H9 (cell line): ENCODE measurements around the gene ANO6. TPM values are rescaled to one million over a fixed set of nuclear protein-coding genes. Genes with fewer than 3 reads are reported as not detected.

Experiments used
- DNase-seq: peaks from one replicate; pipeline ENCODE4 v3.0.0-alpha.2; 2017
- H2AFZ ChIP-seq: one replicate; pipeline ENCODE4 v1.6.1; 2013; ENCODE audit warnings: mild to moderate bottlenecking, low read length, control low read depth, moderate library complexity
- H2AK5ac ChIP-seq: 2 replicates; pipeline ENCODE4 v1.6.1; 2013; ENCODE audit warnings: low read length, control low read depth, mixed read lengths; ENCODE audit not compliant: insufficient read length
- H2BK120ac ChIP-seq: one replicate; pipeline ENCODE4 v1.6.1; 2013; ENCODE audit warnings: low read depth, mild to moderate bottlenecking, low read length, control low read depth, inconsistent platforms; ENCODE audit not compliant: poor library complexity, severe bottlenecking
- H2BK12ac ChIP-seq: 2 replicates; pipeline ENCODE4 v1.6.1; 2013; ENCODE audit warnings: low read length, control low read depth, mixed read lengths, low read depth; ENCODE audit not compliant: insufficient read length
- H2BK15ac ChIP-seq: 2 replicates; pipeline ENCODE4 v1.6.1; 2013; ENCODE audit warnings: low read depth, low read length, control low read depth
- H2BK20ac ChIP-seq: one replicate; pipeline ENCODE4 v1.6.1; 2013; ENCODE audit warnings: low read depth, mild to moderate bottlenecking, low read length, control low read depth, inconsistent platforms; ENCODE audit not compliant: poor library complexity, severe bottlenecking
- H2BK5ac ChIP-seq: 2 replicates; pipeline ENCODE4 v1.6.1; 2013; ENCODE audit warnings: low read length, control low read depth, mixed read lengths; ENCODE audit not compliant: insufficient read length
- H3K14ac ChIP-seq: 2 replicates; pipeline ENCODE4 v1.6.1; 2013; ENCODE audit warnings: low read length, control low read depth; ENCODE audit not compliant: insufficient read depth
- H3K18ac ChIP-seq: 2 replicates; pipeline ENCODE4 v1.6.1; 2013; ENCODE audit warnings: low read depth, mild to moderate bottlenecking, mixed read lengths, low read length, control low read depth; ENCODE audit not compliant: insufficient read length
- H3K23ac ChIP-seq: 2 replicates; pipeline ENCODE4 v1.6.1; 2013; ENCODE audit warnings: low read length, control low read depth, mixed read lengths, low read depth; ENCODE audit not compliant: insufficient read length
- H3K23me2 ChIP-seq: 2 replicates; pipeline ENCODE4 v1.6.1; 2013; ENCODE audit warnings: low read depth, mild to moderate bottlenecking, mixed read lengths, low read length, control low read depth; ENCODE audit not compliant: insufficient read length, poor library complexity, severe bottlenecking
- H3K27ac ChIP-seq: 2 replicates; pipeline ENCODE4 v1.5.1; 2013; ENCODE audit warnings: low read length, control low read depth, mixed read lengths, low read depth; ENCODE audit not compliant: insufficient read length
- H3K27me3 ChIP-seq: 2 replicates; pipeline ENCODE4 v1.6.1; 2013; ENCODE audit warnings: low read length, control low read depth, inconsistent platforms; ENCODE audit not compliant: insufficient read depth
- H3K4ac ChIP-seq: 2 replicates; pipeline ENCODE4 v1.6.1; 2013; ENCODE audit warnings: low read depth, mild to moderate bottlenecking, control low read depth, inconsistent platforms, low read length, moderate library complexity
- H3K4me1 ChIP-seq: 2 replicates; pipeline ENCODE4 v1.6.1; 2013; ENCODE audit warnings: low read length, control low read depth, inconsistent platforms; ENCODE audit not compliant: insufficient read depth
- H3K4me2 ChIP-seq: 2 replicates; pipeline ENCODE4 v1.6.1; 2013; ENCODE audit warnings: low read length, control low read depth, mixed read lengths; ENCODE audit not compliant: insufficient read length, insufficient read depth
- H3K56ac ChIP-seq: 2 replicates; pipeline ENCODE4 v1.6.1; 2013; ENCODE audit warnings: low read depth, mild to moderate bottlenecking, mixed read lengths, low read length, control low read depth; ENCODE audit not compliant: insufficient read length
- H3K79me1 ChIP-seq: 2 replicates; pipeline ENCODE4 v1.6.1; 2013; ENCODE audit warnings: low read depth, mild to moderate bottlenecking, moderate library complexity, low read length, control low read depth, inconsistent platforms; ENCODE audit not compliant: insufficient read depth, poor library complexity, severe bottlenecking
- H3K79me2 ChIP-seq: 2 replicates; pipeline ENCODE4 v1.6.1; 2013; ENCODE audit warnings: low read length, control low read depth, inconsistent platforms; ENCODE audit not compliant: insufficient read depth
- H3K9ac ChIP-seq: 2 replicates; pipeline ENCODE4 v1.6.1; 2013; ENCODE audit warnings: low read length, control low read depth, mixed read lengths; ENCODE audit not compliant: insufficient read length; ENCODE audit errors: extremely low read depth
- H3K9me3 ChIP-seq: one replicate; pipeline ENCODE4 v1.6.1; 2013; ENCODE audit warnings: low read depth, low read length, inconsistent platforms; ENCODE audit not compliant: control insufficient read depth
- H3T11ph ChIP-seq: one replicate; pipeline ENCODE4 v1.6.1; 2013; ENCODE audit warnings: mild to moderate bottlenecking, low read length, control low read depth, inconsistent platforms
- H4K20me1 ChIP-seq: one replicate; pipeline ENCODE4 v1.6.1; 2013; ENCODE audit not compliant: control insufficient read depth, insufficient read length, insufficient read depth
- H4K5ac ChIP-seq: 2 replicates; pipeline ENCODE4 v1.6.1; 2013; ENCODE audit warnings: low read depth, mild to moderate bottlenecking, mixed read lengths, low read length, control low read depth; ENCODE audit not compliant: insufficient read length
- H4K8ac ChIP-seq: replicated peaks from 2 replicates; pipeline ENCODE4 v1.6.1; 2013; ENCODE audit warnings: low read length, control low read depth, mixed read lengths, low read depth; ENCODE audit not compliant: insufficient read length
- H4K91ac ChIP-seq: 2 replicates; pipeline ENCODE4 v1.6.1; 2013; ENCODE audit warnings: low read depth, mild to moderate bottlenecking, moderate library complexity, mixed read lengths, low read length, control low read depth; ENCODE audit not compliant: insufficient read length
- H3K27ac Mint-ChIP-seq, 3 experiments: 2 replicates in 2 of 3; 3 replicates in 1 of 3; pipeline ENCODE4 v1.8.0; 2020 to 2021; ENCODE audit warnings: mixed read lengths in 3 of 3, mild to moderate bottlenecking in 1 of 3, moderate library complexity in 1 of 3
- H3K27me3 Mint-ChIP-seq: 2 replicates; pipeline ENCODE4 v1.8.0; 2021; ENCODE audit warnings: low read depth, mild to moderate bottlenecking, moderate library complexity, mixed read lengths
- H3K36me3 Mint-ChIP-seq, 3 experiments: 2 replicates in 2 of 3; 3 replicates in 1 of 3; pipeline ENCODE4 v1.8.0; 2020 to 2021; ENCODE audit warnings: low read depth in 3 of 3, mixed read lengths in 3 of 3; ENCODE audit not compliant: insufficient read depth in 1 of 3
- H3K4me1 Mint-ChIP-seq, 2 experiments: 2 replicates each; pipeline ENCODE4 v1.8.0; 2020; ENCODE audit warnings: mixed read lengths in 2 of 2
- H3K4me3 Mint-ChIP-seq, 2 experiments: 2 replicates in 1 of 2; 3 replicates in 1 of 2; pipeline ENCODE4 v1.8.0; 2020 to 2021; ENCODE audit warnings: mild to moderate bottlenecking in 2 of 2, mixed read lengths in 2 of 2, moderate library complexity in 1 of 2
- H3K9me3 Mint-ChIP-seq, 2 experiments: 2 replicates in 1 of 2; 3 replicates in 1 of 2; pipeline ENCODE4 v1.8.0; 2020; ENCODE audit warnings: mild to moderate bottlenecking in 2 of 2, mixed read lengths in 2 of 2, moderate library complexity in 1 of 2
- WGBS: extraction: QIAGEN DNeasy Blood & Tissue Kit; methylation state at CpG from one replicate; pipeline ENCODE4 v1.1.7; 2013; ENCODE audit warnings: missing lambda C conversion rate, low lambda C conversion rate, mixed read lengths; ENCODE audit not compliant: insufficient read length; ENCODE audit errors: extremely low coverage; 5-methylcytosine and 5-hydroxymethylcytosine counted together
- total RNA-seq: library from RNA; stranded (reverse); gene quantifications from 2 replicates; pipeline ENCODE4 v1.2.1, GENCODE V29; 2021
- TF ChIP-seq, protein P1 (sequence below): fragments of 200-600 bp; sonication (generic); conservative IDR thresholded peaks from 3 replicates; pipeline ENCODE4 v1.8.0; 2021; ENCODE audit warnings: antibody characterized with exemption, mild to moderate bottlenecking

The ANO6 gene
- total RNA-seq, 1 experiment from 2014 or later = 24.3 TPM

- no peaks in the 10 kb centered on the region for H4K20me1 ChIP-seq
- no peak overlapping the region for H3K4me2 ChIP-seq
- no peaks in the 10 kb centered on the region for H3K23me2 ChIP-seq
- no peak overlapping the region for H3T11ph ChIP-seq
- H3K79me2 ChIP-seq = no peaks in the 10 kb centered on the region
- H2BK120ac ChIP-seq = no peak overlapping the region
- H3K9me3 Mint-ChIP-seq = no peaks in the 10 kb centered on the region; a peak in 1 of 5 replicates
- peaks cover 0 to 2% of the 10 kb centered on the region in 2 experiments; a peak in 1 of 4 replicates for H3K4me1 Mint-ChIP-seq
- H2BK12ac ChIP-seq = no peak overlapping the region
- no peak for DNase-seq
- H2BK15ac ChIP-seq = no peak overlapping the region
- no peak overlapping the region for H3K18ac ChIP-seq
- H4K8ac ChIP-seq = no peak overlapping the region
- no peak overlapping the region for H3K9ac ChIP-seq
- H3K4me1 ChIP-seq = no peaks in the 10 kb centered on the region
- H3K56ac ChIP-seq = no peak overlapping the region
- no peaks in the 10 kb centered on the region for H3K36me3 Mint-ChIP-seq
- no peaks in the 10 kb centered on the region for H3K79me1 ChIP-seq
- no peak overlapping the region for H3K27ac ChIP-seq
- no peaks in the 10 kb centered on the region for H3K9me3 ChIP-seq
- H2AK5ac ChIP-seq = no peak overlapping the region
- no peak overlapping the region for H2BK20ac ChIP-seq
- H4K91ac ChIP-seq = no peak overlapping the region
- TF ChIP-seq, protein P1, sequence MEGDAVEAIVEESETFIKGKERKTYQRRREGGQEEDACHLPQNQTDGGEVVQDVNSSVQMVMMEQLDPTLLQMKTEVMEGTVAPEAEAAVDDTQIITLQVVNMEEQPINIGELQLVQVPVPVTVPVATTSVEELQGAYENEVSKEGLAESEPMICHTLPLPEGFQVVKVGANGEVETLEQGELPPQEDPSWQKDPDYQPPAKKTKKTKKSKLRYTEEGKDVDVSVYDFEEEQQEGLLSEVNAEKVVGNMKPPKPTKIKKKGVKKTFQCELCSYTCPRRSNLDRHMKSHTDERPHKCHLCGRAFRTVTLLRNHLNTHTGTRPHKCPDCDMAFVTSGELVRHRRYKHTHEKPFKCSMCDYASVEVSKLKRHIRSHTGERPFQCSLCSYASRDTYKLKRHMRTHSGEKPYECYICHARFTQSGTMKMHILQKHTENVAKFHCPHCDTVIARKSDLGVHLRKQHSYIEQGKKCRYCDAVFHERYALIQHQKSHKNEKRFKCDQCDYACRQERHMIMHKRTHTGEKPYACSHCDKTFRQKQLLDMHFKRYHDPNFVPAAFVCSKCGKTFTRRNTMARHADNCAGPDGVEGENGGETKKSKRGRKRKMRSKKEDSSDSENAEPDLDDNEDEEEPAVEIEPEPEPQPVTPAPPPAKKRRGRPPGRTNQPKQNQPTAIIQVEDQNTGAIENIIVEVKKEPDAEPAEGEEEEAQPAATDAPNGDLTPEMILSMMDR = no peak
- no peak overlapping the region for H4K5ac ChIP-seq
- no peak overlapping the region for H3K23ac ChIP-seq
- no peak overlapping the region for H2BK5ac ChIP-seq
- H3K27me3 ChIP-seq = no peaks in the 10 kb centered on the region
- no peak overlapping the region for H3K4ac ChIP-seq
- no CpG with 5 or more reads among the region's 1 CpG for WGBS
- no peak overlapping the region for H3K4me3 Mint-ChIP-seq
- H3K27ac Mint-ChIP-seq = no peak overlapping the region
- H3K14ac ChIP-seq = no peak overlapping the region
- no peaks in the 10 kb centered on the region for H3K27me3 Mint-ChIP-seq
- H2AFZ ChIP-seq = no peak overlapping the region
These were observed 242.3 kb downstream of the ANO6 start for GRCh38 chr12:45458238-45458637.
